HFFc6 (cell line): Measurements from ENCODE around the gene PID1. TPM values are rescaled to one million over a fixed set of nuclear protein-coding genes. Genes with fewer than 3 reads are reported as not detected.

Experiments used
- DNase-seq: peaks from one replicate; pipeline ENCODE4 v3.0.0-alpha.2; 2018
- H3K27ac Mint-ChIP-seq: 2 replicates; pipeline ENCODE4 v1.8.0; 2020; ENCODE audit warnings: mild to moderate bottlenecking, mixed read lengths
- H3K27me3 Mint-ChIP-seq: 2 replicates; pipeline ENCODE4 v1.8.0; 2021; ENCODE audit warnings: mild to moderate bottlenecking, moderate library complexity, mixed read lengths; ENCODE audit not compliant: insufficient read depth
- H3K36me3 Mint-ChIP-seq: 2 replicates; pipeline ENCODE4 v1.8.0; 2021; ENCODE audit warnings: low read depth, mixed read lengths
- H3K4me1 Mint-ChIP-seq: 2 replicates; pipeline ENCODE4 v1.8.0; 2020; ENCODE audit warnings: low read depth, mixed read lengths
- H3K4me3 Mint-ChIP-seq: 2 replicates; pipeline ENCODE4 v1.8.0; 2020; ENCODE audit warnings: mild to moderate bottlenecking, moderate library complexity, mixed read lengths
- H3K9me3 Mint-ChIP-seq: 2 replicates; pipeline ENCODE4 v1.8.0; 2020; ENCODE audit warnings: mild to moderate bottlenecking, mixed read lengths
- total RNA-seq, 6 experiments: library from RNA; stranded (reverse); fragmentation: NEBNext Ultra II Directional; extraction: Animal tissue kit (Norgen Biotek cat#: 25700); gene quantifications; 2 replicates in 1 of 6; 3 replicates in 5 of 6; pipeline ENCODE4 v1.2.3, GENCODE V29; 2021
- TF ChIP-seq, protein P1 (sequence below): fragments of 200-600 bp; sonication (generic); IDR thresholded peaks from 2 replicates; pipeline ENCODE4 v1.5.0; 2021; ENCODE audit warnings: antibody characterized with exemption, mild to moderate bottlenecking

Gene PID1
- total RNA-seq, 6 experiments from 2014 or later: 6.7 to 9.1 (median 8.6) TPM

DNA sequence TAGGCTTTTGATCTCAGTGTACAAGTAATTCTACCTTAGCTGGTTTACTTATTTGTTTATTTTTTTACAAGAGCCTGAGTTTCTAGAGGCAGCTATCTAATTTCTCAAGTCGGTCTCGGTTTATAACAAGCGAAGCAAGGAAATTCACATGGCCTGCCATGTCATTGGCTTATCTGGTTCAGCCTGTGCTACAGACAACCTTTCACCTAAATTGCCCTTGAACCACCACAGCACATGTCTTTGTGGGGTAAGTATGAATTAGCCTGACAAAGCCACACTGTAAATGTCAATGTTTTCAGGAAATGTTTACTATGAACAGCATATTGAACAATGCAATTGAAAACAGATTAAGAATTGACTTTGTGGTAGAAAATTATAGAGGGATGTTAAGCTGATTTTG lies 167.1 kb downstream of the PID1 start:
- TF ChIP-seq, protein P1, sequence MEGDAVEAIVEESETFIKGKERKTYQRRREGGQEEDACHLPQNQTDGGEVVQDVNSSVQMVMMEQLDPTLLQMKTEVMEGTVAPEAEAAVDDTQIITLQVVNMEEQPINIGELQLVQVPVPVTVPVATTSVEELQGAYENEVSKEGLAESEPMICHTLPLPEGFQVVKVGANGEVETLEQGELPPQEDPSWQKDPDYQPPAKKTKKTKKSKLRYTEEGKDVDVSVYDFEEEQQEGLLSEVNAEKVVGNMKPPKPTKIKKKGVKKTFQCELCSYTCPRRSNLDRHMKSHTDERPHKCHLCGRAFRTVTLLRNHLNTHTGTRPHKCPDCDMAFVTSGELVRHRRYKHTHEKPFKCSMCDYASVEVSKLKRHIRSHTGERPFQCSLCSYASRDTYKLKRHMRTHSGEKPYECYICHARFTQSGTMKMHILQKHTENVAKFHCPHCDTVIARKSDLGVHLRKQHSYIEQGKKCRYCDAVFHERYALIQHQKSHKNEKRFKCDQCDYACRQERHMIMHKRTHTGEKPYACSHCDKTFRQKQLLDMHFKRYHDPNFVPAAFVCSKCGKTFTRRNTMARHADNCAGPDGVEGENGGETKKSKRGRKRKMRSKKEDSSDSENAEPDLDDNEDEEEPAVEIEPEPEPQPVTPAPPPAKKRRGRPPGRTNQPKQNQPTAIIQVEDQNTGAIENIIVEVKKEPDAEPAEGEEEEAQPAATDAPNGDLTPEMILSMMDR: no peak
- H3K4me3 Mint-ChIP-seq: no peak overlapping the region
- no peaks in the 10 kb centered on the region for H3K9me3 Mint-ChIP-seq
- no peaks in the 10 kb centered on the region for H3K4me1 Mint-ChIP-seq
- DNase-seq: no peak
- no peak overlapping the region for H3K27ac Mint-ChIP-seq
- H3K36me3 Mint-ChIP-seq: no peaks in the 10 kb centered on the region
- no peaks in the 10 kb centered on the region for H3K27me3 Mint-ChIP-seq

DNA sequence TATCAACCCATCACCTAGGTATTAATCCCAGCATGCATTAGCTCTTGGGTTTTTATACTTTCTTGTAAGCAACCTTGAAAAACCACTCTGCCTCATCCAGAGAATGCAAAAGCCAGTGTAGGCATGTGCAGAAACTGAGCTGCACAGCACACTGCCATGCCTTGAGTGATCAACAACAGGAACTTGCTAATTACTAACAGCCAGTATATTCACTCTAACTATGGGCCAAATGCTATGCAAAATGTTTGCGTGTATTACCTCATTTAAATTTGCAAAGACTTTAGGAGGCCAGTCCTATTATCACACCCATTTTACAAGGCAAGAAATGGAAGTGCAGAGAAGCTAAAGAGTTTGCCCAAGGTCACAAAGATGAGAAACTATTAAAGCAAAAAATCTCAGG lies 169.8 kb downstream of the PID1 start:
- Mint-ChIP-seq H3K27ac (no peak overlapping the region), H3K4me3 (no peak overlapping the region), H3K36me3 (no peaks in the 10 kb centered on the region), H3K27me3 (no peaks in the 10 kb centered on the region), H3K9me3 (no peaks in the 10 kb centered on the region), H3K4me1 (no peaks in the 10 kb centered on the region)
- no peak for DNase-seq
- TF ChIP-seq, protein P1: no peak

DNA sequence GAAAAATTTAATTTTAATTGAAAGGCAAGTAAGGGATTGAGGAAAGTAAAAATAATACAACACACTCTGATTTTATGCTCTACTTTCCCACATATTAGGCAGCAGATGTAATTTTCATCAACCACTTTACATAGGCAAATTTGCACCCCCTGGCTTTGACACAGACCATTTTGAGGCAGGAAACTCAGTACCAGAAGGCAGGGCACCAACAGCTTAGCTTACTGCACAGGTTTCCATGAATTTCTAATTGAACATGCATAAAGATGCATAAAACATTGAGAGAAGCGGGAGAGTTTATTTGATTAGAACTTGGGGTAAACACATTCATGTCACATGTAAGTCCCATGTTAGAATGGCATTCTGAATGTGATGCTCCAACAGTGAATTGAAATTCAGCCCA lies 171.9 kb downstream of the PID1 start:
- no peaks in the 10 kb centered on the region for H3K4me1 Mint-ChIP-seq
- no peak for DNase-seq
- no peak overlapping the region for H3K4me3 Mint-ChIP-seq
- H3K36me3 Mint-ChIP-seq: no peaks in the 10 kb centered on the region
- TF ChIP-seq, protein P1: no peak
- H3K9me3 Mint-ChIP-seq: no peaks in the 10 kb centered on the region
- H3K27me3 Mint-ChIP-seq: no peaks in the 10 kb centered on the region
- H3K27ac Mint-ChIP-seq: no peak overlapping the region

DNA sequence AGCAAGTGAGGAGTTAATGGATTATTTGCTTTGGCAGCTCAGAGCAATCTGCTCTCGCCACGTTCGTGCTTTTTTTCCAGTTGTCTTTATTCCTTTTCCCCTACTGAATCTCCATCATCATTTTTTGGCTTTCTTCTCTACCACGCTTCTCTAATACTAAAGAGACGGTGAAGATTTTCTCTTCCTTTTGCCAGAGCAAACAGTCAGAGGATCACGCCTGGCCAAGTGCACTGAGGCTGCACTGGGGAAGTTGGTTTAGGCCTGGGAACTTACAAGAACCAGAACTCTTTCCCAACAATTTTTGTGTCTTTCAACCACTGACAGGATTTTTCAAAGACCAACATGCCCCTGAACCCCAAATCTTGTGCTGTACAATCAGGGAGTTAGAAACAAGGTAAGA lies 172.3 kb downstream of the PID1 start:
- Mint-ChIP-seq H3K27me3 (no peaks in the 10 kb centered on the region), H3K4me3 (no peak overlapping the region), H3K9me3 (no peaks in the 10 kb centered on the region), H3K27ac (no peak overlapping the region), H3K4me1 (no peaks in the 10 kb centered on the region), H3K36me3 (no peaks in the 10 kb centered on the region)
- DNase-seq: no peak
- TF ChIP-seq, protein P1: no peak

DNA sequence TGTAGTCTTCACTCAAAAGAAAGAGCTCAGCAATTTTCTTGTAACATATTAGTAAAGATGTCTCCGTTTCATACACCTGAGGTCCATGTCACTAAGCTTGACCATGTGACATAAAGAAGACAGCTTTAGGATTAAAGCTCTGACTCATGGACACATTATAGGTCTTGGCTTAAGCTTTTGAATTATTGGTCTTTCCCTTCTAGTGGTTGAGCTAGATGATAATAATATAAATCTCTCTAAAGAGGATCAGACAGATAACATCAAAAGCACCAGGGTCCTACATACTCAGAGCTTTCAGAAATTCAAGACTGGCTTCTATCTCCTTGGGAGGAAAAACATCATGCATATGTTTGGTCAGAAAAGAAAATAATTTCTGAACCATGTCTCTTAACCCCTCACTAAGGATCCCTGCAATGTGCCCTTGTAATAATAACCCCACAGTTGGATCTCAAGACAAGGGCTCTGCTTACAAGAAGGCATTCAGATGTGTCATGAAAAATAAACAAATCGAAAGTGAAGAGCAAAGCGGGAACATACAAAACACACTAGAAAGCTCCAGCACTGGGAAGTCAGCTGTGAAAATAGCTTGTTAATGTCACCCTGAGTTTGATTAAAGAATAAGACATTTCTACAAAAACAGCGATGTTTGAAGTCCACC lies 174.5 kb downstream of the PID1 start:
- no peak for DNase-seq
- peaks cover 5% of the 10 kb centered on the region for H3K36me3 Mint-ChIP-seq
- TF ChIP-seq, protein P1: no peak
- peaks cover 4% of the 10 kb centered on the region; the same call in 1 of the 2 replicates for H3K9me3 Mint-ChIP-seq
- no peaks in the 10 kb centered on the region for H3K27me3 Mint-ChIP-seq
- no peak overlapping the region for H3K27ac Mint-ChIP-seq
- H3K4me3 Mint-ChIP-seq: no peak overlapping the region
- H3K4me1 Mint-ChIP-seq: no peaks in the 10 kb centered on the region
